Gastrocnemius medialis (tissue), 4 donors: Measurements from ENCODE around the gene ASPRV1.

Experiments
- CTCF ChIP-seq, 5 experiments: fragments of 450-650 bp in 3 of 5; fragments of 200-600 bp in 2 of 5; sonication (generic) in 2 of 5; IDR thresholded peaks in 4 of 5; conservative IDR thresholded peaks in 1 of 5; 1 replicate in 4 of 5; 2 replicates in 1 of 5; pipeline ENCODE4 v1.5.1; 2016 to 2019; ENCODE audit warnings: antibody characterized with exemption in 5 of 5, mild to moderate bottlenecking in 3 of 5, moderate library complexity in 3 of 5
- POLR2A ChIP-seq, 2 donors: fragments of 450-650 bp; IDR thresholded peaks; one replicate each; pipeline ENCODE4 v1.6.1; 2017; ENCODE audit warnings: antibody characterized with exemption in 2 of 2, mild to moderate bottlenecking in 2 of 2, moderate library complexity in 2 of 2

DNA sequence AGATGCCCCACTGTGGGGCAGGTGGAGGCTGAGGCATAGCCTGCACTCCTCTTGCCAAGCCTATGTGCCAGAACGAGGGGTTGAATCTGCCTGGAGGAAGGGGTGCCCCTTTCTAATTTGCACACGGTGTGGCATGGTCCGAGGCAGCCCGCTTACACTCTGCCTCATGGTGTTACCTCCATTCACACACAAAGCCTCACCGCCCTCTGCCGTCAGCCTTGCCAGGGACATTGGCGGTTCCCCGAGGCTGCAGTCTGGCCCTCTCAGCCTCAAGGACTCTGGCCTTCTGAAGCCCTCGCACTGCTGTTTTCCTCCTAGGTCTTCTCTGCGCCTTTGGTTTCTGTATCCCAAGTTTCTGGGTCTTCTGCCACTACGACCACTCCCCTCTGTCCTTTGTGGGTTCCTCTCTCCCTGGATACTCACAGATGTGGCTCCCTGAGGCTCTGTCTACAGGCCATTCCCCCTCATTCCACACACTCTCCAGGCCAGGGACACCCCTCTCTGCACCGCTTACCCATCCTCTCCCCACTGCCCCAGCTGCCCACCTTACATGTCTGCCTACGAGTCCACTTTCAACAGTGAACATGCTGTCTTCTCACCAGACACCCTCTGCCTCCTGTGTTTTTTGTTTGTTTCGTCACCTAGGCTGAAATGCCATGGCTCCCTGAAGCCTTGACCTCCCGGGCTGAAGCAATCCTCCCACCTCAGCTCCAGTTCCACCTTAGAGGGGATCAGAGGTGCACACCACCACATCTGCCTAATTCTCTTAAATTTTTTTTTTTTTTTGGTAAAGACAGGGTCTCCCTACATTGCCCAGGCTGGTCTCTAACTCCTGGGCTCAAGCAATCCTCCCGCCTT, 7.9 kb upstream of the ASPRV1 start:
- TF ChIP-seq CTCF (IDR thresholded peaks at IDR 0.05 in 4 of 5, conservative IDR thresholded peaks at IDR 0.05 in 1 of 5) (no peak), POLR2A (IDR thresholded peaks at IDR 0.05) (no peak)
